Measurements from ENCODE around the gene NFKB1. TPM values are rescaled to one million over a fixed set of nuclear protein-coding genes. Genes with fewer than 3 reads are reported as not detected.

Gene NFKB1
- total RNA-seq, 1 experiment from 2014 or later = 35.6 TPM

GRCh38 chr4:102572452-102572851 is 71.3 kb downstream of the NFKB1 start:
- Mint-ChIP-seq H3K4me1 (ENCODE audit: low read depth, unreplicated experiment) (peaks cover 14% of the 10 kb centered on the region), H3K27ac (ENCODE audit: unreplicated experiment) (no peak overlapping the region), H3K9me3 (ENCODE audit: low read depth, unreplicated experiment) (no peaks in the 10 kb centered on the region), H3K4me3 (ENCODE audit: low read depth, unreplicated experiment) (no peak overlapping the region), H3K36me3 (ENCODE audit: insufficient read depth, unreplicated experiment) (no peaks in the 10 kb centered on the region), H3K27me3 (ENCODE audit: unreplicated experiment) (no peaks in the 10 kb centered on the region)
- DNase-seq = no peak
- intact Hi-C loops (cut with micrococcal nuclease; ENCODE audit: unreplicated experiment) = no loop called here
- no TSS peak for BruUV-seq (replicated peaks)
- TF ChIP-seq CTCF (IDR thresholded peaks at IDR 0.05; ENCODE audit: unreplicated experiment) = no peak
- CTCF ChIA-PET = no interaction called here

- peaks cover 23% of the 10 kb centered on the region for H3K4me1 Mint-ChIP-seq (ENCODE audit: low read depth, unreplicated experiment)
These were observed 73.2 kb downstream of the NFKB1 start for GRCh38 chr4:102574317-102574716.

GRCh38 chr4:102575369-102576129 is 74.4 kb downstream of the NFKB1 start:
- Mint-ChIP-seq H3K4me3 (ENCODE audit: low read depth, unreplicated experiment) (peak overlapping the region; percentile 26), H3K36me3 (ENCODE audit: insufficient read depth, unreplicated experiment) (peaks cover 7% of the 10 kb centered on the region), H3K9me3 (ENCODE audit: low read depth, unreplicated experiment) (no peaks in the 10 kb centered on the region), H3K27ac (ENCODE audit: unreplicated experiment) (peak overlapping the region; percentile 77), H3K27me3 (ENCODE audit: unreplicated experiment) (no peaks in the 10 kb centered on the region), H3K4me1 (ENCODE audit: low read depth, unreplicated experiment) (peaks cover 23% of the 10 kb centered on the region)
- intact Hi-C loops (cut with micrococcal nuclease; ENCODE audit: unreplicated experiment) = no loop called here
- BruUV-seq (replicated peaks) = no TSS peak
- CTCF ChIA-PET = no interaction called here
- TF ChIP-seq CTCF (IDR thresholded peaks at IDR 0.05; ENCODE audit: unreplicated experiment) = no peak
- DNase-seq = peak; percentile 2

More at GRCh38 chr4:102574317-102574716, 73.2 kb downstream of the NFKB1 start:
- intact Hi-C loops (cut with micrococcal nuclease; ENCODE audit: unreplicated experiment) = no loop called here
- no peaks in the 10 kb centered on the region for H3K27me3 Mint-ChIP-seq (ENCODE audit: unreplicated experiment)
- no peaks in the 10 kb centered on the region for H3K9me3 Mint-ChIP-seq (ENCODE audit: low read depth, unreplicated experiment)
- peaks cover 7% of the 10 kb centered on the region for H3K36me3 Mint-ChIP-seq (ENCODE audit: insufficient read depth, unreplicated experiment)
- CTCF ChIA-PET = no interaction called here
- DNase-seq = no peak
- BruUV-seq (replicated peaks) = no TSS peak
- no peak overlapping the region for H3K4me3 Mint-ChIP-seq (ENCODE audit: low read depth, unreplicated experiment)
- H3K27ac Mint-ChIP-seq (ENCODE audit: unreplicated experiment) = no peak overlapping the region
- no peak for TF ChIP-seq CTCF (IDR thresholded peaks at IDR 0.05; ENCODE audit: unreplicated experiment)

- no TSS peak for BruUV-seq (replicated peaks)
- CTCF ChIA-PET = interaction anchor here (1.1 kb wide), 1 partner anchor 8 kb away, joined by 3 read pairs; no protein-coding TSS in a partner anchor
- peaks cover 23% of the 10 kb centered on the region for H3K4me1 Mint-ChIP-seq (ENCODE audit: low read depth, unreplicated experiment)
- DNase-seq = no peak
- no peak for TF ChIP-seq CTCF (IDR thresholded peaks at IDR 0.05; ENCODE audit: unreplicated experiment)
- H3K27ac Mint-ChIP-seq (ENCODE audit: unreplicated experiment) = no peak overlapping the region
- H3K4me3 Mint-ChIP-seq (ENCODE audit: low read depth, unreplicated experiment) = no peak overlapping the region
- H3K27me3 Mint-ChIP-seq (ENCODE audit: unreplicated experiment) = no peaks in the 10 kb centered on the region
- peaks cover 7% of the 10 kb centered on the region for H3K36me3 Mint-ChIP-seq (ENCODE audit: insufficient read depth, unreplicated experiment)
- H3K9me3 Mint-ChIP-seq (ENCODE audit: low read depth, unreplicated experiment) = no peaks in the 10 kb centered on the region
- intact Hi-C loops (cut with micrococcal nuclease; ENCODE audit: unreplicated experiment) = no loop called here
These were observed 77.1 kb downstream of the NFKB1 start for GRCh38 chr4:102578270-102578669.
